Activated T-helper 1 cell treated with anti-CD3 and anti-CD28 coated beads, Interleukin-12 subunit alpha, Interleukin-12 subunit beta, Interleukin-2, Interleukin-4 antibody, amounts not matched to agents 30 ng/mL and 10 ng/mL and 1 ng/mL, durations not matched to agents 14 hours and 24 hours and 36 hours (primary cell): ENCODE results near the gene PPP1R12A. TPM values are rescaled to one million over a fixed set of nuclear protein-coding genes. Genes with fewer than 3 reads are reported as not detected.

ENCODE experiments used
- DNase-seq: peaks from one replicate; pipeline ENCODE4 v3.0.0; 2021; ENCODE audit warnings: low spot score
- H3K27ac Mint-ChIP-seq: one replicate; pipeline ENCODE4 v1.8.0; 2021; ENCODE audit warnings: mild to moderate bottlenecking, mixed read lengths
- H3K27me3 Mint-ChIP-seq: one replicate; pipeline ENCODE4 v1.8.0; 2022; ENCODE audit warnings: mild to moderate bottlenecking, moderate library complexity, mixed read lengths; ENCODE audit not compliant: insufficient read depth
- H3K36me3 Mint-ChIP-seq: one replicate; pipeline ENCODE4 v1.8.0; 2021; ENCODE audit warnings: low read depth, mixed read lengths
- H3K4me1 Mint-ChIP-seq: one replicate; pipeline ENCODE4 v1.8.0; 2021; ENCODE audit warnings: low read depth, mixed read lengths
- H3K4me3 Mint-ChIP-seq: one replicate; pipeline ENCODE4 v1.8.0; 2021; ENCODE audit warnings: mild to moderate bottlenecking, moderate library complexity, mixed read lengths
- H3K9me3 Mint-ChIP-seq: one replicate; pipeline ENCODE4 v1.8.0; 2021; ENCODE audit warnings: mixed read lengths
- intact Hi-C: fragments of 100-400 bp; cut with micrococcal nuclease; formaldehyde crosslinking; loops from one replicate; pipeline ENCODE4 v1.15.1; 2024
- total RNA-seq: library from RNA; stranded (reverse); gene quantifications from 2 replicates; pipeline ENCODE4 v1.2.3, GENCODE V29; 2022

PPP1R12A gene
- total RNA-seq, 1 donor from 2014 or later = 85.0 TPM

GRCh38 chr12:79842630-79843029 lies 92.3 kb downstream of the PPP1R12A start:
- Mint-ChIP-seq H3K9me3 (peaks cover 33% of the 10 kb centered on the region), H3K27ac (peak overlapping the region; percentile 32), H3K4me3 (no peak overlapping the region), H3K36me3 (peaks cover 52% of the 10 kb centered on the region), H3K4me1 (peaks cover 39% of the 10 kb centered on the region), H3K27me3 (no peaks in the 10 kb centered on the region)
- DNase-seq = no peak
- intact Hi-C loops = no loop called here

GRCh38 chr12:79841878-79842265 lies 93.0 kb downstream of the PPP1R12A start:
- Mint-ChIP-seq H3K27ac (no peak overlapping the region), H3K4me3 (peak overlapping the region; percentile 6), H3K27me3 (no peaks in the 10 kb centered on the region), H3K4me1 (peaks cover 33% of the 10 kb centered on the region), H3K9me3 (peaks cover 34% of the 10 kb centered on the region), H3K36me3 (peaks cover 51% of the 10 kb centered on the region)
- intact Hi-C loops = no loop called here
- DNase-seq = no peak

GRCh38 chr12:79841248-79841877 lies 93.5 kb downstream of the PPP1R12A start:
- intact Hi-C loops = no loop called here

GRCh38 chr12:79838359-79838758 lies 96.5 kb downstream of the PPP1R12A start:
- H3K9me3 Mint-ChIP-seq = peaks cover 28% of the 10 kb centered on the region
- H3K4me3 Mint-ChIP-seq = no peak overlapping the region
- intact Hi-C loops = no loop called here
- H3K27ac Mint-ChIP-seq = no peak overlapping the region
- no peak for DNase-seq
- H3K4me1 Mint-ChIP-seq = peaks cover 20% of the 10 kb centered on the region
- peaks cover 37% of the 10 kb centered on the region for H3K36me3 Mint-ChIP-seq
- H3K27me3 Mint-ChIP-seq = no peaks in the 10 kb centered on the region

More at GRCh38 chr12:79841248-79841877, 93.5 kb downstream of the PPP1R12A start:
- Mint-ChIP-seq H3K27ac (no peak overlapping the region), H3K4me1 (peaks cover 33% of the 10 kb centered on the region), H3K36me3 (peaks cover 50% of the 10 kb centered on the region), H3K9me3 (peaks cover 34% of the 10 kb centered on the region), H3K27me3 (no peaks in the 10 kb centered on the region), H3K4me3 (no peak overlapping the region)
- DNase-seq = no peak

GRCh38 chr12:79837575-79837974 lies 97.3 kb downstream of the PPP1R12A start:
- intact Hi-C loops = no loop called here
- Mint-ChIP-seq H3K36me3 (peaks cover 33% of the 10 kb centered on the region), H3K4me1 (peaks cover 22% of the 10 kb centered on the region), H3K27ac (no peak overlapping the region), H3K9me3 (peaks cover 28% of the 10 kb centered on the region), H3K4me3 (no peak overlapping the region), H3K27me3 (no peaks in the 10 kb centered on the region)
- no peak for DNase-seq

- intact Hi-C loops = no loop called here
- Mint-ChIP-seq H3K27me3 (no peaks in the 10 kb centered on the region), H3K4me1 (peaks cover 16% of the 10 kb centered on the region), H3K4me3 (no peak overlapping the region), H3K27ac (no peak overlapping the region), H3K9me3 (peaks cover 21% of the 10 kb centered on the region), H3K36me3 (peaks cover 31% of the 10 kb centered on the region)
- DNase-seq = no peak
These were observed 99.5 kb downstream of the PPP1R12A start for GRCh38 chr12:79835377-79835843.

GRCh38 chr12:79834712-79835376 lies 100.1 kb downstream of the PPP1R12A start:
- DNase-seq = no peak
- H3K4me1 Mint-ChIP-seq = peaks cover 17% of the 10 kb centered on the region
- peaks cover 27% of the 10 kb centered on the region for H3K36me3 Mint-ChIP-seq
- no peak overlapping the region for H3K27ac Mint-ChIP-seq
- H3K9me3 Mint-ChIP-seq = peaks cover 15% of the 10 kb centered on the region
- no peaks in the 10 kb centered on the region for H3K27me3 Mint-ChIP-seq
- no peak overlapping the region for H3K4me3 Mint-ChIP-seq
- intact Hi-C loops = no loop called here

GRCh38 chr12:79830440-79830839 lies 104.5 kb downstream of the PPP1R12A start:
- Mint-ChIP-seq H3K4me3 (no peak overlapping the region), H3K27ac (no peak overlapping the region), H3K36me3 (peaks cover 15% of the 10 kb centered on the region)

GRCh38 chr12:79828924-79829323 lies 106.0 kb downstream of the PPP1R12A start:
- DNase-seq = no peak
- Mint-ChIP-seq H3K4me3 (no peak overlapping the region), H3K27ac (no peak overlapping the region), H3K36me3 (peaks cover 22% of the 10 kb centered on the region), H3K9me3 (no peaks in the 10 kb centered on the region), H3K4me1 (peaks cover 29% of the 10 kb centered on the region), H3K27me3 (no peaks in the 10 kb centered on the region)
- intact Hi-C loops = no loop called here

More at GRCh38 chr12:79830440-79830839, 104.5 kb downstream of the PPP1R12A start:
- DNase-seq = no peak
- no peaks in the 10 kb centered on the region for H3K9me3 Mint-ChIP-seq
- H3K4me1 Mint-ChIP-seq = peaks cover 21% of the 10 kb centered on the region
- intact Hi-C loops = no loop called here
- no peaks in the 10 kb centered on the region for H3K27me3 Mint-ChIP-seq

GRCh38 chr12:79827484-79827883 lies 107.4 kb downstream of the PPP1R12A start:
- no peak for DNase-seq
- no peak overlapping the region for H3K4me3 Mint-ChIP-seq
- intact Hi-C loops = no loop called here
- peaks cover 22% of the 10 kb centered on the region for H3K4me1 Mint-ChIP-seq
- no peaks in the 10 kb centered on the region for H3K9me3 Mint-ChIP-seq
- no peaks in the 10 kb centered on the region for H3K27me3 Mint-ChIP-seq
- peaks cover 21% of the 10 kb centered on the region for H3K36me3 Mint-ChIP-seq
- no peak overlapping the region for H3K27ac Mint-ChIP-seq

- no peaks in the 10 kb centered on the region for H3K9me3 Mint-ChIP-seq
- H3K4me1 Mint-ChIP-seq = peaks cover 22% of the 10 kb centered on the region
- intact Hi-C loops = no loop called here
- no peak for DNase-seq
- H3K4me3 Mint-ChIP-seq = no peak overlapping the region
- peaks cover 23% of the 10 kb centered on the region for H3K36me3 Mint-ChIP-seq
- no peak overlapping the region for H3K27ac Mint-ChIP-seq
- no peaks in the 10 kb centered on the region for H3K27me3 Mint-ChIP-seq
These were observed 108.4 kb downstream of the PPP1R12A start for GRCh38 chr12:79826267-79827128.

- Mint-ChIP-seq H3K4me1 (peaks cover 17% of the 10 kb centered on the region), H3K27ac (no peak overlapping the region), H3K9me3 (no peaks in the 10 kb centered on the region), H3K27me3 (no peaks in the 10 kb centered on the region), H3K36me3 (peaks cover 26% of the 10 kb centered on the region), H3K4me3 (no peak overlapping the region)
- DNase-seq = no peak
- intact Hi-C loops = no loop called here
These were observed 112.4 kb downstream of the PPP1R12A start for GRCh38 chr12:79822475-79822874.

GRCh38 chr12:79818856-79819255 lies 116.0 kb downstream of the PPP1R12A start:
- Mint-ChIP-seq H3K9me3 (no peaks in the 10 kb centered on the region), H3K36me3 (peaks cover 28% of the 10 kb centered on the region), H3K4me1 (peaks cover 8% of the 10 kb centered on the region), H3K4me3 (no peak overlapping the region), H3K27me3 (no peaks in the 10 kb centered on the region), H3K27ac (no peak overlapping the region)
- DNase-seq = no peak
- intact Hi-C loops = no loop called here
